Loucy (cell line): ENCODE results near the gene NAA50.

Source experiments
- EZH2phosphoT487 ChIP-seq: fragments of 200-600 bp; IDR thresholded peaks from 2 replicates; pipeline ENCODE4 v1.6.1; 2018; ENCODE audit warnings: antibody characterized with exemption, mild to moderate bottlenecking, moderate library complexity, borderline replicate concordance
- TF ChIP-seq, protein P1 (sequence below): fragments of 200-600 bp; sonication (generic); conservative IDR thresholded peaks from 2 replicates; pipeline ENCODE4 v1.5.1; 2014; ENCODE audit warnings: mild to moderate bottlenecking, antibody characterized with exemption, low read length

DNA sequence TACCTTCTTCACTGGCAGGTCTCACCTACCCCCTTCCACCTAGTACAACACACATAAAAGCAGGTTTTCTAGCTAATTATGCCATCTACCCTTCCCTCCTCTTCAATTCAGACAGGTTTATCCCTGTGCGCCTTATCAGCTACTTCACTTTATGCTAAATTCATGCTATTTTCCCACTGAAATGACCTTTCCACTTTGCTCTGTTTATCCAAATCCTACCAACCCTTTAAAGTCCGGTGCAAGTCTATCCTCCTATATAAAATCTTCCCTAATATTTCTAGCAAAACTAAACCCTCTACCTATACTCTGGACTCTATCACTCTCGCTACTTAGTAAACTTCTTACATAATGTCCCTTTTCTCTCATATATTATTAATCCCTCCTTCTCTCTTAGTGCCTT is 55.6 kb downstream of the NAA50 start:
- TF ChIP-seq, protein P1, sequence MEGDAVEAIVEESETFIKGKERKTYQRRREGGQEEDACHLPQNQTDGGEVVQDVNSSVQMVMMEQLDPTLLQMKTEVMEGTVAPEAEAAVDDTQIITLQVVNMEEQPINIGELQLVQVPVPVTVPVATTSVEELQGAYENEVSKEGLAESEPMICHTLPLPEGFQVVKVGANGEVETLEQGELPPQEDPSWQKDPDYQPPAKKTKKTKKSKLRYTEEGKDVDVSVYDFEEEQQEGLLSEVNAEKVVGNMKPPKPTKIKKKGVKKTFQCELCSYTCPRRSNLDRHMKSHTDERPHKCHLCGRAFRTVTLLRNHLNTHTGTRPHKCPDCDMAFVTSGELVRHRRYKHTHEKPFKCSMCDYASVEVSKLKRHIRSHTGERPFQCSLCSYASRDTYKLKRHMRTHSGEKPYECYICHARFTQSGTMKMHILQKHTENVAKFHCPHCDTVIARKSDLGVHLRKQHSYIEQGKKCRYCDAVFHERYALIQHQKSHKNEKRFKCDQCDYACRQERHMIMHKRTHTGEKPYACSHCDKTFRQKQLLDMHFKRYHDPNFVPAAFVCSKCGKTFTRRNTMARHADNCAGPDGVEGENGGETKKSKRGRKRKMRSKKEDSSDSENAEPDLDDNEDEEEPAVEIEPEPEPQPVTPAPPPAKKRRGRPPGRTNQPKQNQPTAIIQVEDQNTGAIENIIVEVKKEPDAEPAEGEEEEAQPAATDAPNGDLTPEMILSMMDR = no peak
- no peak for TF ChIP-seq EZH2phosphoT487
